Measurements from ENCODE around the gene BTBD10. TPM values are rescaled to one million over a fixed set of nuclear protein-coding genes. Genes with fewer than 3 reads are reported as not detected.
A peak's percentile ranks its signal among the peaks of the same experiment; 100 is the strongest.

Gene BTBD10
- total RNA-seq, 2 experiments from 2014 or later, result 13.3 to 14.8 TPM

DNA sequence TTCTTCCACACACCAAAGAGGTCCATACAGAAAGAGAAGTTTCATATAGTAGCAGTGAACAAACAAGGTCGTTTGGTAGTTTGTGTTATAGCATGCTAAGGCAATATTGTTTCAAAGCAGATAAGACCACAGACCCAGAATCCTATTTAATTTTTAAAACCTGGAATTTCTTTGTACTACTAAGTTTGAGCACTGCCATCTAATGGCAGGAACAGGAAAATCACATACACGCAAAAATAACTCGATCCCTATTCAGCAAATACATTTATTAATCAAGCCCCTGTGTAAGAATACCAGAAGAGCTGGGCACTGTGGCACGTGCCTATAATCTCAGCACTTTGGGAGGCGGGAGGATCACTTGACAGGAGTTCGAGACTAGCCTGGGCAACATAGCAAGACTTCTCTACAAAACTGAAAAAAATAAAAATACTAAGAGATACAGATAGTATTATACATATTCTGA is 2.9 kb upstream of the BTBD10 start:
- DNase-seq (peak in 3 of 14 experiments; percentile 37 to 50 (median 41)), ATAC-seq (ENCODE audit: poor library complexity) (no peak)
- Histone ChIP-seq H3K27ac (ENCODE audit: low read depth in 1 of 2, low read length in 2 of 2) (no peak overlapping the region), H3K4me1 (ENCODE audit: insufficient read depth, low read length) (peaks cover 15% of the 10 kb centered on the region), H3K36me3 (ENCODE audit: insufficient read depth, low read length) (no peaks in the 10 kb centered on the region), H3K9me3 (ENCODE audit: control insufficient read depth in 1 of 2, insufficient read depth in 1 of 2, low read length in 2 of 2) (no peaks in the 10 kb centered on the region), H3K27me3 (ENCODE audit: control insufficient read depth in 1 of 2, insufficient read depth in 2 of 2, low read length in 2 of 2) (no peaks in the 10 kb centered on the region), H3K4me3 (ENCODE audit: low read length) (no peak overlapping the region)
- Mint-ChIP-seq H3K36me3 (ENCODE audit: low read depth) (peaks cover 11% of the 10 kb centered on the region), H3K27ac (no peak overlapping the region), H3K27me3 (peaks cover 15% of the 10 kb centered on the region), H3K9me3 (no peaks in the 10 kb centered on the region), H3K4me1 (ENCODE audit: low read depth) (peaks cover 31% of the 10 kb centered on the region), H3K4me3 (peak overlapping the region; percentile 49)
- ChIA-PET CTCF (interaction anchor here (0.8 to 1.3 kb wide), 4 partner anchors 11 to 1116 kb away, joined by 3 to 4 read pairs (median 3); no protein-coding TSS in a partner anchor), POLR2A (no interaction called here)
- intact Hi-C loops (cut with DNase I, micrococcal nuclease), result loop anchor here (10.0 kb wide), 4 partner anchors 199 to 1621 kb away; partner anchors contain the start of genes CYP2R1 (in 1 of the 2), FAR1 (in 1 of the 2) and USP47 (in 1 of the 2)
- TF ChIP-seq, protein P1, sequence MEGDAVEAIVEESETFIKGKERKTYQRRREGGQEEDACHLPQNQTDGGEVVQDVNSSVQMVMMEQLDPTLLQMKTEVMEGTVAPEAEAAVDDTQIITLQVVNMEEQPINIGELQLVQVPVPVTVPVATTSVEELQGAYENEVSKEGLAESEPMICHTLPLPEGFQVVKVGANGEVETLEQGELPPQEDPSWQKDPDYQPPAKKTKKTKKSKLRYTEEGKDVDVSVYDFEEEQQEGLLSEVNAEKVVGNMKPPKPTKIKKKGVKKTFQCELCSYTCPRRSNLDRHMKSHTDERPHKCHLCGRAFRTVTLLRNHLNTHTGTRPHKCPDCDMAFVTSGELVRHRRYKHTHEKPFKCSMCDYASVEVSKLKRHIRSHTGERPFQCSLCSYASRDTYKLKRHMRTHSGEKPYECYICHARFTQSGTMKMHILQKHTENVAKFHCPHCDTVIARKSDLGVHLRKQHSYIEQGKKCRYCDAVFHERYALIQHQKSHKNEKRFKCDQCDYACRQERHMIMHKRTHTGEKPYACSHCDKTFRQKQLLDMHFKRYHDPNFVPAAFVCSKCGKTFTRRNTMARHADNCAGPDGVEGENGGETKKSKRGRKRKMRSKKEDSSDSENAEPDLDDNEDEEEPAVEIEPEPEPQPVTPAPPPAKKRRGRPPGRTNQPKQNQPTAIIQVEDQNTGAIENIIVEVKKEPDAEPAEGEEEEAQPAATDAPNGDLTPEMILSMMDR (IDR thresholded peaks at IDR 0.05), result peak; percentile 74

DNA sequence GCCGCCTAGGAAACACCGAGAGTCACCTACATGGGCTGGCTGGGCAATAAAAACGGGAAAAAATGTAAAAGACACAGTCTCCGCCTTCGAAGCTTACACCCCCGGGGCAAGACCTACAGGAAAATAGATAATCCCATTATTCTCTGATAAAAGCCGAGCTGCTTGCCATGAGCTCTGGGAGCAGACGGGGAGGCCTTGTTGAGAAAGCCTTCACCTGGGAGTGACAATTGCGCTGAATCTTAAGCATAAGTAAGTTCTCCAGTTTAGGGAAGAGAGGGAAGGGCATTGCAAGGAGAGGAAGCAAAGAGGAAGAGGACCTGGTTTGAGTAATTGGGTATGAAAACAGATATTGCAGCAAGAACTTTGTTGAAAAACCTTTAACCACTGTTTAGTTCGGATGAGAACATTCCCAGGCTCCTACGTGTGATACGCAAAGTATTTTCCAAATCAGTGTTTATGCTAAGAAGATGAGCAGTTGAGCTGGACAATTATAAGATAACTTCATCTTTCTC is 813 bp upstream of the BTBD10 start:
- intact Hi-C loops (cut with DNase I, micrococcal nuclease), result loop anchor here (1.0 to 10.0 kb wide), 8 partner anchors 185 to 1619 kb away; partner anchors contain the start of genes FAR1 (in 2 of the 2), BMAL1 (in 1 of the 2), CYP2R1 (in 1 of the 2) and USP47 (in 1 of the 2)

DNA sequence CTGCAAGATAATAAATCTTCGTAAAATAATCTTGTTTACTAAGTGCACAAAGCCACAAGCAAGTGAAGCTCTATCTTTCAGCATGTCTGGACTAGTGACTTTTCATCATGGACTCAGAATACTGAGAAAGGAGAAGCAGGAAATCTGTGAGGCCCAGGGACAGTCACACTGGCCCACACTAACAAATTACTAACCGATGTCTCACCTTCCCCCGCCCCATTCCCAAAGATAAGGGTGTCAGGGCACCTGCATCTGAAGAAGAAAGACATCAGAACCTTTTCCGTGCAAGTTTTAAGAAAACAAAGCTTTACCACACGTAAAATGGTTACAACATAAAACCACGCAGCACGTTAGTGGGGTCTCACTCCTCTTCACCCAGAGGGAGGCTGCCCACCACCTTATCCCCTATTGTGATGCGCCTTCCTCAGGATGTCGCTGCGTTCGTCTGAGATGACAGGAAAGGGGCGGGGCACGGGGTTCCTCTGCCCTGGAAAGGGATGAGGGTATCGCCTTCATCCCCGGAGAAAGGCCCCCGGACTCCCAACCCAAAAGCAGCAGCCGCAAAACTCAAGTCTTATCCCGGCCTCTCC is 616 bp downstream of the BTBD10 start:
- Histone ChIP-seq H3K27ac (ENCODE audit: low read depth in 1 of 2, low read length in 2 of 2) (peak overlapping the region; percentile 82 to 92), H3K27me3 (ENCODE audit: control insufficient read depth in 1 of 2, insufficient read depth in 2 of 2, low read length in 2 of 2) (no peaks in the 10 kb centered on the region), H3K9me3 (ENCODE audit: control insufficient read depth in 1 of 2, insufficient read depth in 1 of 2, low read length in 2 of 2) (no peaks in the 10 kb centered on the region), H3K36me3 (ENCODE audit: insufficient read depth, low read length) (no peaks in the 10 kb centered on the region), H3K4me3 (ENCODE audit: low read length) (peak overlapping the region; percentile 77), H3K4me1 (ENCODE audit: insufficient read depth, low read length) (peaks cover 15% of the 10 kb centered on the region)
- ChIA-PET POLR2A (interaction anchor here (0.8 to 2.6 kb wide), 14 partner anchors 8 to 1429 kb away, joined by 3 to 12 read pairs (median 4); partner anchors contain the start of genes CYP2R1 and FAR1), CTCF (interaction anchor here (0.8 to 1.6 kb wide), 3 partner anchors 25 to 205 kb away, joined by 3 to 11 read pairs (median 3); no protein-coding TSS in a partner anchor)
- no peaks in the 10 kb centered on the region for H3K27me3 Mint-ChIP-seq
- H3K36me3 Mint-ChIP-seq (ENCODE audit: low read depth), result peaks cover 31% of the 10 kb centered on the region
- intact Hi-C loops (cut with DNase I, micrococcal nuclease), result loop anchor here (2.0 to 10.0 kb wide), 7 partner anchors 184 to 1618 kb away; partner anchors contain the start of genes FAR1 (in 2 of the 2), CYP2R1 (in 1 of the 2) and USP47 (in 1 of the 2)
- peak; percentile 22 for ATAC-seq (ENCODE audit: poor library complexity)
- peaks cover 62% of the 10 kb centered on the region for H3K4me1 Mint-ChIP-seq (ENCODE audit: low read depth)
- peak overlapping the region; percentile 100 for H3K4me3 Mint-ChIP-seq
- TF ChIP-seq, protein P1 (IDR thresholded peaks at IDR 0.05), result no peak
- peak; percentile 14 to 71 (median 44) for DNase-seq
- H3K27ac Mint-ChIP-seq, result peak overlapping the region; percentile 99
- H3K9me3 Mint-ChIP-seq, result no peaks in the 10 kb centered on the region

More for the DNA sequence above, 813 bp upstream of the BTBD10 start:
- H3K27ac ChIP-seq (ENCODE audit: low read depth in 1 of 2, low read length in 2 of 2), result peak overlapping the region; percentile 82 to 92
- no peaks in the 10 kb centered on the region for H3K9me3 Mint-ChIP-seq
- ChIA-PET POLR2A (interaction anchor here (1.0 to 2.6 kb wide), 12 partner anchors 9 to 1428 kb away, joined by 3 to 12 read pairs (median 4); partner anchors contain the start of genes CYP2R1 and FAR1), CTCF (interaction anchor here (1.3 to 1.6 kb wide), 2 partner anchors 23 to 204 kb away, joined by 3 to 11 read pairs; no protein-coding TSS in a partner anchor)
- TF ChIP-seq, protein P1 (IDR thresholded peaks at IDR 0.05), result no peak
- H3K36me3 Mint-ChIP-seq (ENCODE audit: low read depth), result peaks cover 23% of the 10 kb centered on the region
- H3K9me3 ChIP-seq (ENCODE audit: control insufficient read depth in 1 of 2, insufficient read depth in 1 of 2, low read length in 2 of 2), result no peaks in the 10 kb centered on the region
- H3K4me1 Mint-ChIP-seq (ENCODE audit: low read depth), result peaks cover 48% of the 10 kb centered on the region
- ATAC-seq (ENCODE audit: poor library complexity) (no peak), DNase-seq (no peak)
- peak overlapping the region; percentile 99 for H3K27ac Mint-ChIP-seq
- H3K27me3 ChIP-seq (ENCODE audit: control insufficient read depth in 1 of 2, insufficient read depth in 2 of 2, low read length in 2 of 2), result no peaks in the 10 kb centered on the region
- H3K4me1 ChIP-seq (ENCODE audit: insufficient read depth, low read length), result peaks cover 15% of the 10 kb centered on the region
- peak overlapping the region; percentile 100 for H3K4me3 Mint-ChIP-seq
- peak overlapping the region; percentile 77 for H3K4me3 ChIP-seq (ENCODE audit: low read length)
- H3K27me3 Mint-ChIP-seq, result no peaks in the 10 kb centered on the region
- no peaks in the 10 kb centered on the region for H3K36me3 ChIP-seq (ENCODE audit: insufficient read depth, low read length)

Measured in CD4-positive, alpha-beta T cell (primary cell).